ENCODE results near the gene UBB.

The UBB gene

GRCh38 chr17:16418685-16419068 lies 37.8 kb downstream of the UBB start:
- peak overlapping the region; percentile 24 for H2AFZ ChIP-seq (ENCODE audit: insufficient read depth, low read length, poor library complexity)
- peak overlapping the region; percentile 87 for H4K91ac ChIP-seq (ENCODE audit: low read depth, low read length)
- peak overlapping the region; percentile 28 for H2BK120ac ChIP-seq (ENCODE audit: insufficient read depth, low read length, poor library complexity)
- H3K36me3 ChIP-seq (ENCODE audit: control insufficient read depth in 1 of 2, insufficient read depth in 2 of 2, low read length in 2 of 2) = peaks cover 0 to 5% of the 10 kb centered on the region in 2 experiments
- H2BK12ac ChIP-seq (ENCODE audit: low read length) = peak overlapping the region; percentile 58
- no peak overlapping the region for H3K4me3 ChIP-seq (ENCODE audit: low read depth, low read length)
- DNase-seq = no peak
- H3K4me1 ChIP-seq (ENCODE audit: control insufficient read depth in 1 of 2, insufficient read depth in 2 of 2, low read length in 2 of 2) = peaks cover 26 to 39% of the 10 kb centered on the region in 2 experiments
- H4K8ac ChIP-seq (ENCODE audit: low read depth, low read length) = peak overlapping the region; percentile 15
- H2BK5ac ChIP-seq (ENCODE audit: low read depth, low read length, poor library complexity) = peak overlapping the region; percentile 81
- H2AK5ac ChIP-seq (ENCODE audit: low read length) = peak overlapping the region; percentile 16
- H3K27ac ChIP-seq (ENCODE audit: low read depth, low read length) = peak overlapping the region; percentile 88
- peak overlapping the region; percentile 28 for H3K4me2 ChIP-seq (ENCODE audit: low read length)
- H3K27me3 ChIP-seq (ENCODE audit: insufficient read depth, low read length) = no peaks in the 10 kb centered on the region
- H3K9ac ChIP-seq (ENCODE audit: low read length) = no peak overlapping the region
- H3K14ac ChIP-seq (ENCODE audit: low read length) = peak overlapping the region; percentile 74
- H3K4ac ChIP-seq (ENCODE audit: low read depth, low read length) = peak overlapping the region; percentile 13
- no CpG with 5 or more reads among the region's 2 CpGs for WGBS (ENCODE audit: extremely low coverage, insufficient coverage, insufficient read length)
- no peak overlapping the region for H4K12ac ChIP-seq (ENCODE audit: low read depth, low read length)
- H3K79me1 ChIP-seq (ENCODE audit: low read length) = peaks cover 27% of the 10 kb centered on the region
- peaks cover 3% of the 10 kb centered on the region for H3K9me3 ChIP-seq (ENCODE audit: insufficient read depth, low read depth, low read length)
- H3K79me2 ChIP-seq (ENCODE audit: control insufficient read depth, insufficient read depth, low read length, poor library complexity) = peaks cover 2% of the 10 kb centered on the region
- no peak overlapping the region for H3K23ac ChIP-seq (ENCODE audit: low read length)
- peak overlapping the region; percentile 63 for H3K18ac ChIP-seq (ENCODE audit: low read length)

DNA sequence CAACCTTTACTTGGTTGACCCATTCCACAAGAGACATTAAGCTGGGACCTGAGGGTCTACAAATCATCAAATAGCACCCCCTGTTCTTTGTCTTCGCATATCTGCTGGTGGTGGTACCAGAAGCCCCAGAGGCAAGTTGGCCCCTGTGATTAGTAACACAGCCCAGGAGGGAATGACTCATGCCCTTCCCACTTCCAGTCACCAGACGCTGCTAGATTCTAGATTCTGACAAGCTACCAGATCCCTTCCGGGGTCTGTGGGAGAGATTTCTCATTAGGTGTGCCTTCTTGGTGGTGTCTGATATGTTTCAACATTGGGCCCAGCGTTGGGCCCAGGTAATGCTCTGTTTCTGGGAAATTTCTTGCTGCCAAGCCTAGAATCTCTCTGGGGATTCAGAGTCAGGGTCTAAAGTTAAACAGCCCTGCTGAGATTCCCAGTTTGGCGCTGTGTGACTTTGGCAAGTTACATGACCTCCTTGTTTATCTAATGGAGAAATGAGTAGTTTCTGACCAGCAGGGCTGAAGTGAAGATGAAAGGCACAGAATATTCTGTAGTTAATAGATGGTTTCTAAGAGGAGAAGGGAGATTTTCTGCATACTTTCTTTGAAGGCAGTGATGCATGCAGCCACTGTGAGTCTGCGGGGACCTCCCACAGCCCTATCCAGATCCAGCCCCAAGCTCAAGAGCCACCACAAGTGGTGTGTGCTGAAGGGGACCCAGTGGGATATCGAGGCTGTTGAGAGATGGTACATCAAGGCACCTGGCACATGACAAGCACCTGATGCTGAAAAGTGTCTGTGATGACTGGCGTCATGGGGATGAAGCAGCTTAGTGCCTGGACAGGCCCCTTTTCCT lies 38.4 kb downstream of the UBB start:
- peak overlapping the region; percentile 88 for H3K18ac ChIP-seq (ENCODE audit: low read length)
- peak overlapping the region; percentile 57 for H2BK120ac ChIP-seq (ENCODE audit: insufficient read depth, low read length, poor library complexity)
- peak overlapping the region; percentile 88 for H3K27ac ChIP-seq (ENCODE audit: low read depth, low read length)
- peaks cover 26 to 39% of the 10 kb centered on the region in 2 experiments for H3K4me1 ChIP-seq (ENCODE audit: control insufficient read depth in 1 of 2, insufficient read depth in 2 of 2, low read length in 2 of 2)
- DNase-seq = peak; percentile 73 to 75
- peak overlapping the region; percentile 85 for H2BK12ac ChIP-seq (ENCODE audit: low read length)
- H3K79me2 ChIP-seq (ENCODE audit: control insufficient read depth, insufficient read depth, low read length, poor library complexity) = peaks cover 2% of the 10 kb centered on the region
- peak overlapping the region; percentile 74 for H4K91ac ChIP-seq (ENCODE audit: low read depth, low read length)
- peak overlapping the region; percentile 27 for H4K8ac ChIP-seq (ENCODE audit: low read depth, low read length)
- H3K27me3 ChIP-seq (ENCODE audit: insufficient read depth, low read length) = no peaks in the 10 kb centered on the region
- no peak overlapping the region for H4K12ac ChIP-seq (ENCODE audit: low read depth, low read length)
- peaks cover 3% of the 10 kb centered on the region for H3K9me3 ChIP-seq (ENCODE audit: insufficient read depth, low read depth, low read length)
- peak overlapping the region; percentile 81 for H2BK5ac ChIP-seq (ENCODE audit: low read depth, low read length, poor library complexity)
- no CpG with 5 or more reads among the region's 8 CpGs for WGBS (ENCODE audit: extremely low coverage, insufficient coverage, insufficient read length)
- no peak overlapping the region for H3K9ac ChIP-seq (ENCODE audit: low read length)
- peak overlapping the region; percentile 28 for H3K4me2 ChIP-seq (ENCODE audit: low read length)
- H2AFZ ChIP-seq (ENCODE audit: insufficient read depth, low read length, poor library complexity) = peak overlapping the region; percentile 8
- peaks cover 27% of the 10 kb centered on the region for H3K79me1 ChIP-seq (ENCODE audit: low read length)
- H3K14ac ChIP-seq (ENCODE audit: low read length) = peak overlapping the region; percentile 38
- no peak overlapping the region for H3K4me3 ChIP-seq (ENCODE audit: low read depth, low read length)
- H3K4ac ChIP-seq (ENCODE audit: low read depth, low read length) = no peak overlapping the region
- H3K36me3 ChIP-seq (ENCODE audit: control insufficient read depth in 1 of 2, insufficient read depth in 2 of 2, low read length in 2 of 2) = peaks cover 0 to 5% of the 10 kb centered on the region in 2 experiments
- H3K23ac ChIP-seq (ENCODE audit: low read length) = no peak overlapping the region
- peak overlapping the region; percentile 11 for H2AK5ac ChIP-seq (ENCODE audit: low read length)

- Histone ChIP-seq H3K9me3 (ENCODE audit: insufficient read depth, low read depth, low read length) (peaks cover 3% of the 10 kb centered on the region), H3K23ac (ENCODE audit: low read length) (no peak overlapping the region), H3K79me2 (ENCODE audit: control insufficient read depth, insufficient read depth, low read length, poor library complexity) (peaks cover 2% of the 10 kb centered on the region), H4K91ac (ENCODE audit: low read depth, low read length) (peak overlapping the region; percentile 74), H2BK120ac (ENCODE audit: insufficient read depth, low read length, poor library complexity) (peak overlapping the region; percentile 57), H2AFZ (ENCODE audit: insufficient read depth, low read length, poor library complexity) (peak overlapping the region; percentile 8), H3K27me3 (ENCODE audit: insufficient read depth, low read length) (no peaks in the 10 kb centered on the region), H3K4ac (ENCODE audit: low read depth, low read length) (peak overlapping the region; percentile 36), H3K9ac (ENCODE audit: low read length) (no peak overlapping the region), H2BK12ac (ENCODE audit: low read length) (peak overlapping the region; percentile 85), H3K36me3 (ENCODE audit: control insufficient read depth in 1 of 2, insufficient read depth in 2 of 2, low read length in 2 of 2) (peaks cover 0 to 5% of the 10 kb centered on the region in 2 experiments), H3K4me1 (ENCODE audit: control insufficient read depth in 1 of 2, insufficient read depth in 2 of 2, low read length in 2 of 2) (peaks cover 26 to 39% of the 10 kb centered on the region in 2 experiments), H3K18ac (ENCODE audit: low read length) (peak overlapping the region; percentile 88), H3K4me2 (ENCODE audit: low read length) (peak overlapping the region; percentile 28), H3K4me3 (ENCODE audit: low read depth, low read length) (no peak overlapping the region), H2AK5ac (ENCODE audit: low read length) (peak overlapping the region; percentile 94), H4K12ac (ENCODE audit: low read depth, low read length) (peak overlapping the region; percentile 21), H3K14ac (ENCODE audit: low read length) (peak overlapping the region; percentile 38), H3K79me1 (ENCODE audit: low read length) (peaks cover 27% of the 10 kb centered on the region), H2BK5ac (ENCODE audit: low read depth, low read length, poor library complexity) (peak overlapping the region; percentile 81), H4K8ac (ENCODE audit: low read depth, low read length) (peak overlapping the region; percentile 27), H3K27ac (ENCODE audit: low read depth, low read length) (peak overlapping the region; percentile 88)
- WGBS (ENCODE audit: extremely low coverage, insufficient coverage, insufficient read length) = no CpG with 5 or more reads among the region's 10 CpGs
- no peak for DNase-seq
These were observed 39.0 kb downstream of the UBB start for GRCh38 chr17:16419929-16420271.

DNA sequence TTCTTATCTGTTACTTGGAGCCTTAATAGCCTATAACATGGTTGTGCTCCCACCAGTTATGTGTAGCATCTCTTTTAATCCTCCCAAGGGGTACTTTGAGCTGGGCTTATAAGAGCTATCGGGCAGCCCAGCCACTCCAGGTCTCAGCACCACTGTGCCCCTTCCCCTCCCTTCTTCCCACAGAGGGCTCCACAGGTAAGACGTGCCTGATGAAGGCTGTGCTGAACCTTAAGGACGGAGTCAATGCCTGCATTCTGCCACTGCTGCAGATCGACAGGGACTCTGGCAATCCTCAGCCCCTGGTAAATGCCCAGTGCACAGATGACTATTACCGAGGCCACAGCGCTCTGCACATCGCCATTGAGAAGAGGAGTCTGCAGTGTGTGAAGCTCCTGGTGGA lies 41.5 kb downstream of the UBB start:
- no peak overlapping the region for H4K91ac ChIP-seq (ENCODE audit: low read depth, low read length)
- no peak overlapping the region for H2AK5ac ChIP-seq (ENCODE audit: low read length)
- no peak overlapping the region for H3K9ac ChIP-seq (ENCODE audit: low read length)
- H3K4me2 ChIP-seq (ENCODE audit: low read length) = no peak overlapping the region
- H2BK12ac ChIP-seq (ENCODE audit: low read length) = peak overlapping the region; percentile 1
- H3K18ac ChIP-seq (ENCODE audit: low read length) = no peak overlapping the region
- H4K8ac ChIP-seq (ENCODE audit: low read depth, low read length) = no peak overlapping the region
- DNase-seq = no peak
- no peak overlapping the region for H3K27ac ChIP-seq (ENCODE audit: low read depth, low read length)
- H3K9me3 ChIP-seq (ENCODE audit: insufficient read depth, low read depth, low read length) = peaks cover 2% of the 10 kb centered on the region
- H3K79me1 ChIP-seq (ENCODE audit: low read length) = peaks cover 23% of the 10 kb centered on the region
- WGBS (ENCODE audit: extremely low coverage, insufficient coverage, insufficient read length) = no CpG with 5 or more reads among the region's 7 CpGs
- no peak overlapping the region for H3K4me3 ChIP-seq (ENCODE audit: low read depth, low read length)
- H3K4me1 ChIP-seq (ENCODE audit: control insufficient read depth in 1 of 2, insufficient read depth in 2 of 2, low read length in 2 of 2) = peaks cover 22 to 34% of the 10 kb centered on the region in 2 experiments
- H2AFZ ChIP-seq (ENCODE audit: insufficient read depth, low read length, poor library complexity) = no peak overlapping the region
- H3K36me3 ChIP-seq (ENCODE audit: control insufficient read depth in 1 of 2, insufficient read depth in 2 of 2, low read length in 2 of 2) = peaks cover 0 to 11% of the 10 kb centered on the region in 2 experiments
- no peak overlapping the region for H2BK5ac ChIP-seq (ENCODE audit: low read depth, low read length, poor library complexity)
- no peak overlapping the region for H3K4ac ChIP-seq (ENCODE audit: low read depth, low read length)
- H4K12ac ChIP-seq (ENCODE audit: low read depth, low read length) = no peak overlapping the region
- H3K23ac ChIP-seq (ENCODE audit: low read length) = no peak overlapping the region
- no peak overlapping the region for H2BK120ac ChIP-seq (ENCODE audit: insufficient read depth, low read length, poor library complexity)
- H3K14ac ChIP-seq (ENCODE audit: low read length) = no peak overlapping the region
- H3K27me3 ChIP-seq (ENCODE audit: insufficient read depth, low read length) = no peaks in the 10 kb centered on the region
- peaks cover 2% of the 10 kb centered on the region for H3K79me2 ChIP-seq (ENCODE audit: control insufficient read depth, insufficient read depth, low read length, poor library complexity)

Data from trophoblast cell (in vitro differentiated cells and primary cell).